ENCODE data around the gene MRPL12.

- TF ChIP-seq, protein P1, sequence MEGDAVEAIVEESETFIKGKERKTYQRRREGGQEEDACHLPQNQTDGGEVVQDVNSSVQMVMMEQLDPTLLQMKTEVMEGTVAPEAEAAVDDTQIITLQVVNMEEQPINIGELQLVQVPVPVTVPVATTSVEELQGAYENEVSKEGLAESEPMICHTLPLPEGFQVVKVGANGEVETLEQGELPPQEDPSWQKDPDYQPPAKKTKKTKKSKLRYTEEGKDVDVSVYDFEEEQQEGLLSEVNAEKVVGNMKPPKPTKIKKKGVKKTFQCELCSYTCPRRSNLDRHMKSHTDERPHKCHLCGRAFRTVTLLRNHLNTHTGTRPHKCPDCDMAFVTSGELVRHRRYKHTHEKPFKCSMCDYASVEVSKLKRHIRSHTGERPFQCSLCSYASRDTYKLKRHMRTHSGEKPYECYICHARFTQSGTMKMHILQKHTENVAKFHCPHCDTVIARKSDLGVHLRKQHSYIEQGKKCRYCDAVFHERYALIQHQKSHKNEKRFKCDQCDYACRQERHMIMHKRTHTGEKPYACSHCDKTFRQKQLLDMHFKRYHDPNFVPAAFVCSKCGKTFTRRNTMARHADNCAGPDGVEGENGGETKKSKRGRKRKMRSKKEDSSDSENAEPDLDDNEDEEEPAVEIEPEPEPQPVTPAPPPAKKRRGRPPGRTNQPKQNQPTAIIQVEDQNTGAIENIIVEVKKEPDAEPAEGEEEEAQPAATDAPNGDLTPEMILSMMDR (conservative IDR thresholded peaks at IDR 0.05; ENCODE audit: low read depth, low read length), result no peak
- no peak for TF ChIP-seq EZH2phosphoT487 (IDR thresholded peaks at IDR 0.05; ENCODE audit: borderline replicate concordance, low read length)
Observed at GRCh38 chr17:81690066-81690465, 13.1 kb upstream of the MRPL12 start.

Data from PC-3 (cell line).